ENCODE data around the gene CLSTN3. TPM values are rescaled to one million over a fixed set of nuclear protein-coding genes. Genes with fewer than 3 reads are reported as not detected.

Gene CLSTN3
- total and polyA plus RNA-seq, 2 donors (not counting 3 experiments of a cell fraction or from before 2014, with no cell fraction given), result 27.8 to 45.9 TPM

DNA sequence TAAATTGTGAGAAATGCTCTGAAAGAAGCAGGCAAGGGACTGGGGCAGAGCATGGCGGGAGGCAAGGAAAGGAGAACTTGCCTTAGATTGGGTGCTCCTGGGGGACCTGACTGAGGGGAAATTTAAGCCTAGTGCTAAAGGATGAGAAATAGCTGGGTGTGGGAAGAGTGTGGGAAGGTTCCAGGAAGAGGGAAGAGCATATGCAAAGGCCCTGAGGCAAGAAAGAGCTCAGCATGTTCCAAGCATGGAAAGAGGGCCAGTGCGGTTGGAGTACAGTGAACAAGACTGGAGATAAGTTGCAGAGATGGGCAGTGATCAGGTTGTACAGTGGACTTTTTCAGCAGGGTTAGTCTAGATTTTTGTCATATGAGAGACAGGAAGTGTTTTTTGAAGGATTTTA, 9.0 kb downstream of the CLSTN3 start:
- Histone ChIP-seq H3K27me3 (ENCODE audit: control insufficient read depth in 2 of 2, insufficient read depth in 2 of 2, low read length in 2 of 2) (no peaks in the 10 kb centered on the region), H3K4me3 (replicated peaks in 1 of 3; ENCODE audit: insufficient read depth in 1 of 3, low read depth in 1 of 3, low read length in 3 of 3) (no peak overlapping the region), H3K4me1 (ENCODE audit: control insufficient read depth, extremely low read depth, insufficient read depth, low read length) (no peaks in the 10 kb centered on the region), H3K36me3 (ENCODE audit: control insufficient read depth in 2 of 2, extremely low read depth in 1 of 2, insufficient read depth in 2 of 2, low read length in 2 of 2) (peaks cover 7 to 14% of the 10 kb centered on the region in 2 experiments), H3K4me2 (ENCODE audit: insufficient read depth, low read length) (no peak overlapping the region), H3K9ac (replicated peaks; ENCODE audit: extremely low read depth, insufficient read depth, low read length) (no peak overlapping the region), H3K27ac (ENCODE audit: insufficient read depth, low read depth, low read length) (no peak overlapping the region), H4K20me1 (replicated peaks; ENCODE audit: control insufficient read depth, extremely low read depth, insufficient read depth, low read length) (no peaks in the 10 kb centered on the region), H3K9me1 (replicated peaks; ENCODE audit: control insufficient read depth, extremely low read depth, insufficient read depth, low read length) (no peaks in the 10 kb centered on the region), H3K9me3 (replicated peaks; ENCODE audit: control insufficient read depth, insufficient read depth, low read length) (no peaks in the 10 kb centered on the region), H2AFZ (ENCODE audit: low read depth, low read length) (no peak overlapping the region), H3K79me2 (ENCODE audit: control insufficient read depth, insufficient read depth, low read length) (no peaks in the 10 kb centered on the region)
- ChIA-PET POLR2A (no interaction called here), CTCF (no interaction called here)
- dilution Hi-C loops (cut with MboI; ENCODE audit: extremely low pct_ligation_motif_present, low sequenced_read_pairs) (no loop called here), intact Hi-C loops (cut with micrococcal nuclease) (no loop called here)
- no peak for DNase-seq (ENCODE audit: low read depth, low spot score)
- no peak for FAIRE-seq
- no TSS peak for BruUV-seq (replicated peaks)
- TF ChIP-seq, protein P1, sequence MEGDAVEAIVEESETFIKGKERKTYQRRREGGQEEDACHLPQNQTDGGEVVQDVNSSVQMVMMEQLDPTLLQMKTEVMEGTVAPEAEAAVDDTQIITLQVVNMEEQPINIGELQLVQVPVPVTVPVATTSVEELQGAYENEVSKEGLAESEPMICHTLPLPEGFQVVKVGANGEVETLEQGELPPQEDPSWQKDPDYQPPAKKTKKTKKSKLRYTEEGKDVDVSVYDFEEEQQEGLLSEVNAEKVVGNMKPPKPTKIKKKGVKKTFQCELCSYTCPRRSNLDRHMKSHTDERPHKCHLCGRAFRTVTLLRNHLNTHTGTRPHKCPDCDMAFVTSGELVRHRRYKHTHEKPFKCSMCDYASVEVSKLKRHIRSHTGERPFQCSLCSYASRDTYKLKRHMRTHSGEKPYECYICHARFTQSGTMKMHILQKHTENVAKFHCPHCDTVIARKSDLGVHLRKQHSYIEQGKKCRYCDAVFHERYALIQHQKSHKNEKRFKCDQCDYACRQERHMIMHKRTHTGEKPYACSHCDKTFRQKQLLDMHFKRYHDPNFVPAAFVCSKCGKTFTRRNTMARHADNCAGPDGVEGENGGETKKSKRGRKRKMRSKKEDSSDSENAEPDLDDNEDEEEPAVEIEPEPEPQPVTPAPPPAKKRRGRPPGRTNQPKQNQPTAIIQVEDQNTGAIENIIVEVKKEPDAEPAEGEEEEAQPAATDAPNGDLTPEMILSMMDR (IDR thresholded peaks at IDR 0.05; ENCODE audit: extremely low read depth in 1 of 2, insufficient read depth in 1 of 2, low read depth in 1 of 2, low read length in 2 of 2), result no peak
- TF ChIP-seq POLR2A (IDR thresholded peaks at IDR 0.05; ENCODE audit: low read depth, low read length), result no peak
- TF ChIP-seq, protein P2, sequence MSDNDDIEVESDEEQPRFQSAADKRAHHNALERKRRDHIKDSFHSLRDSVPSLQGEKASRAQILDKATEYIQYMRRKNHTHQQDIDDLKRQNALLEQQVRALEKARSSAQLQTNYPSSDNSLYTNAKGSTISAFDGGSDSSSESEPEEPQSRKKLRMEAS (IDR thresholded peaks at IDR 0.05; ENCODE audit: insufficient read depth, insufficient read length), result no peak
- TF ChIP-seq MYC (IDR thresholded peaks at IDR 0.05; ENCODE audit: low read depth, low read length), result no peak
- TF ChIP-seq POLR2AphosphoS5 (IDR thresholded peaks at IDR 0.05; ENCODE audit: insufficient read depth, low read depth, low read length), result no peak
- TF ChIP-seq FOS (IDR thresholded peaks at IDR 0.05; ENCODE audit: borderline replicate concordance, insufficient read depth, low read length), result no peak
- TF ChIP-seq JUN (IDR thresholded peaks at IDR 0.05; ENCODE audit: borderline replicate concordance, insufficient read depth, insufficient read length, low read depth), result no peak

Data from endothelial cell of umbilical vein (primary cell).